Measurements from ENCODE around the gene SPECC1.

DNA sequence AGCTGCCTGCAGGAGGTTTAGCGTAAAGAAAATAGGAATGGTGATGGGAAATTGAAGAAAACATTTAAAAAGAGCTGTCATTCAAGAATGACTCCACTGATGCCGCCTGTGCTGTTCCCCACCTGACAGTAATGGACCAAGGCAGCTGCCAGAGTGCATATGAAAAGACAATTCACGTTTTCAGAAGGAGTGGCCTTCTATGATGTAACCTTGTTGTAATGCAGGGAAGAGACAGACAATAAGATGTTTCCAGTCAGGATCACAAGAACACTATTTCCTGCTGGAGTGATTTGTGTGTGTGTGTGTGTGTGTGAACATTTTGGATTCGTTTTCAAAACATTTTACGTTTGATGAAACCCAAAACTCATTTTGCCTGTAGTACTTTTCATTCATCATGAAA is 254.4 kb downstream of the SPECC1 start:
- no peak for TF ChIP-seq POLR2A (IDR thresholded peaks at IDR 0.05; ENCODE audit: borderline replicate concordance, extremely low read depth, insufficient read depth, insufficient read length)
- no peak for TF ChIP-seq CTCF (IDR thresholded peaks at IDR 0.05 in 2 of 3, conservative IDR thresholded peaks at IDR 0.05 in 1 of 3; ENCODE audit: borderline replicate concordance in 1 of 3, insufficient read depth in 1 of 3, low read depth in 2 of 3, low read length in 2 of 3)
- no peak for TF ChIP-seq YY1 (IDR thresholded peaks at IDR 0.05; ENCODE audit: extremely low read depth, insufficient replicate concordance, low read depth, low read length)
- no peak for TF ChIP-seq JUND (IDR thresholded peaks at IDR 0.05)
- no peak for TF ChIP-seq POLR2AphosphoS5 (IDR thresholded peaks at IDR 0.05; ENCODE audit: low read depth, low read length)
- TF ChIP-seq ZNF274 (IDR thresholded peaks at IDR 0.05; ENCODE audit: low read depth, low read length): no peak
- no peak for TF ChIP-seq EZH2 (IDR thresholded peaks at IDR 0.05)
- no peak for TF ChIP-seq REST (IDR thresholded peaks at IDR 0.05; ENCODE audit: low read depth)
- no peak for TF ChIP-seq SRF (IDR thresholded peaks at IDR 0.05; ENCODE audit: low read depth)
- TF ChIP-seq MAX (IDR thresholded peaks at IDR 0.05): no peak
- TF ChIP-seq EZH2phosphoT487 (IDR thresholded peaks at IDR 0.05; ENCODE audit: borderline replicate concordance): no peak
- TF ChIP-seq RAD21 (IDR thresholded peaks at IDR 0.05; ENCODE audit: low read depth): no peak
- TF ChIP-seq CEBPB (IDR thresholded peaks at IDR 0.05; ENCODE audit: low read depth): peak; percentile 48; the same call in 1 of the 2 replicates

Data from HCT116 (cell line).